Dermis blood vessel endothelial cell (primary cell): ENCODE data around the gene SETD3. TPM values are rescaled to one million over a fixed set of nuclear protein-coding genes. Genes with fewer than 3 reads are reported as not detected.

Experiments used
- DNase-seq: peaks from one replicate; pipeline ENCODE4 v3.0.0; 2010
- total RNA-seq: library from RNA; depleted of rRNA; stranded (reverse); fragments of >200 nt; gene quantifications from 2 replicates; pipeline ENCODE4 v1.2.3, GENCODE V29; 2014

SETD3 gene
- total RNA-seq, 1 donor from 2014 or later = 82.7 TPM

DNA sequence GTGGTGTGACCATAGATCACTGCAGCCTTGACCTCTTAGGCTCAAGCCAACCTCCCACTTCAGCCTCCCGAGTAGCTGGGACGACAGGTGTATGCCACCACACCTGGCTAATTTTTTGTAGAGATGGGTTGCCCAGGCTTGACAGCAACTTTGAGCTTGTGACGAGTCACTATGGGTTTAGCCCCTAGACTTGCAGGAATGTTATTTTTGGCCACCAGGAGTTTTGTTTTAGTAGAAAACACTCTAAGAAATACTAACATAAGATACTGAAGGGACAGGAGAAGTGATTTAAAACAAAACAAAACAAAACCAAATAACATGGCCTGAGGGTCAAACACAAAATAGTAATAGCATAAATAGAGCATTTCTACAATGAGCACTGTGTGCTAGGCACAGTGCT is 26.4 kb downstream of the SETD3 start:
- no peak for DNase-seq

DNA sequence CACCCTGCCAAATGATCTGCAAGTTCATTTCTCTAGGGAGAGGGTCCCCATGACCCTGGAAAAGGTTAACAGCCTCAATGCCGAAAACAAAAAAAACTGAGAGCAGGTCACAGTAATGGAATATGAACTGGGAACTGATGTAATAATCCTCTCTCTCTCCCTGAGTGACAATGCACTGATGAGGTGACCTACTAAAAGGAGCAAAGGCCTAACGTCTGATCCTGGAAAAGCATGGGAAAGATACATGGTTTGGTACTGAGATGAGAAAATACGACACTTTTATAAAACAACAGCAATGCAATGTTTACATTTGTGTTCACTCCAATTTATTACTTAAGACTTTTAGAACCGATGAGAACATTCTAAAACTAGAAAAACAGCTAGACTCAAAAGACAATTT is 27.7 kb downstream of the SETD3 start:
- no peak for DNase-seq

DNA sequence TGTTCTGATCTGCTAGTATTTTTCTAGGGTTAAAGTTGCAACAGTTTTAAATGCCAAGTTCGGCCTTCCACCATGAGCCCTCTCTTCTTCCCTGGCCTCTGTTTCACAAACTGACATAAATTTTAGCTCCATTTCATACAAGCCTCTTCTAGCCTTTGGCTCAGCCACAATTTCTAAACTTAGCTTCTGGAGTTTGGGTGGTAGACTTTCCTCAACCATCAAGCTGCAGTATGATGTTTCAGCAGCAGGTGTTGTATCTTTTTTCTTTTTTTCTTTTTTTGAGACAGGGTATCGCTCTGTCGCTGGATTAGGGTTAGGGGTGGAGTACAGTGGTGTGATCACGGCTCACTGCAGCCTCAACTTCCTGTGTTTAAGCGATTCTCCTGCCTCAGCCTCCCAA is 29.4 kb downstream of the SETD3 start:
- no peak for DNase-seq

DNA sequence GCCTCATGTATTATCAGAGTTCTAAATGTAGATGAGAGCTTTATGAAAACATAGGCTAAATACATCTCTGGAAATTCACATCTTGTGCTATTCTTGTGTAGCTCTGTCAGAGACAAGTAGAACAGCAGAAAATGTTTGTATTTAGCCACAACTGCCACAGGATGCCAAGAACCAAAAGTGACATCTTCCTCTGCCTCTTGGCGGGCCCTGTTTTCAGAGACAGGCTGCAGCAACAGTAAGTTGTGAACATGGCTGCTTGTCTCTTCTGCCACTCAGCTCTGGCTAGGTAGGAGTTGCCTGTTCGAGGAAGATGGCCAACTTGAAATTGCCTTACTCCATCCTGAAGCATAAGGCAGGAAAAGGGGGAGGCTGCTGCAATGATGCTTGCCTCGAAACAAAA is 30.4 kb downstream of the SETD3 start:
- no peak for DNase-seq

DNA sequence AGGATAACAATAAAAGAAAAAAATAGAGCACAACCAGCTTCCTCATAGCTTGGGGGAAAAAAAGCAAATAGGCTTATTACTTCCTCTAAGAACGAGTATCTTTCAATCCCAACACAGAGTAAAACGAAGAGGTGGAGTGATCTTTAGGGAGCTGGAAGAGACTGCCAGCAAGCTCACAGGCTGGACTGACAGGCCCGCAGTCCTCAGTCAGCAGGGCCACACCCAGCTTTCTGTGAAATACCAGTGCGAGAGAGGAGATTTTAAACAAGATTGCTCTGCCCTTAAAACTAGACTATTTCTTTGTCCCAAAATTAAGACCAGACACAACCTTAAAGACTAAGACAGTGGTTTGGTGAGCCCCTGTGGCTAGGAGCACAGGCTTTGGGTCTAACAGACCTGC is 32.9 kb downstream of the SETD3 start:
- DNase-seq = no peak

DNA sequence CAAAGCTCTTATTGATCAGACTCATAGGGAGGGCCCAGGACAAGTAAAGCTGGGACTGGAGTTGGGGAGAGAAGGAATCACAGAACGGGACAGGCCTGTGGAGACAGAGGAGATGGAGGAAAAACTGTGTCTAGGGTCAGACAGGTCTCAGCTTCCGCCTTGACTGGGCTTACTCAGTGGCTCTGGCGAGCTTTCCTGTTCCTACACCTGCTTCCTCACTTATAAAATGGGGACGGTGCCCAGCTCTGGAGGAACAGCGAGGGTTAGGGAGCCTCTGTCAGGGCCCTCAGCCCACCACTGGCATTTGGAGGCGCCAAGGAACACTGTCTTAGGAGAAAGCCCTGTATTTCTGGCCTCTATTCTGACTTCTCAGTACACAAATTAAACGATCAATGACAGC is 34.7 kb downstream of the SETD3 start:
- peak; percentile 54 for DNase-seq

DNA sequence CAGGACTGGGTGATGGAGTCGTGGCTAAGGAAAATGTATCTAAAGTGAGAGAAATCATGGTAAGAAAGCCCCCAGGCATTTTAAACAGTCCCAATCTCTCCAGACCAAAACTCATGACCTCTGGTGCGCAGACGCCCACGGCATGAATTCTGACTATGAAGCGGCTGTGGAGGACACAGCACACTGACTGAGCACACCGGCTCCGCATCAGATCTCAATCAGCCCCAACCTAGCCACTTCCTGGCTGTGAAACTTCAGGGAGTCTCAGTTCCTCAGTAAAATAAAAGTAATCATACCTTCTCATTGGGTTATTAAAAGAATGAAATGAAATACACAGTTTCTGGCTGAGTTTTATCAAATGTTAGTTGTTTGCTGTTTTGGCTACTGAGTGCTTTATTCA is 38.7 kb downstream of the SETD3 start:
- DNase-seq = no peak

DNA sequence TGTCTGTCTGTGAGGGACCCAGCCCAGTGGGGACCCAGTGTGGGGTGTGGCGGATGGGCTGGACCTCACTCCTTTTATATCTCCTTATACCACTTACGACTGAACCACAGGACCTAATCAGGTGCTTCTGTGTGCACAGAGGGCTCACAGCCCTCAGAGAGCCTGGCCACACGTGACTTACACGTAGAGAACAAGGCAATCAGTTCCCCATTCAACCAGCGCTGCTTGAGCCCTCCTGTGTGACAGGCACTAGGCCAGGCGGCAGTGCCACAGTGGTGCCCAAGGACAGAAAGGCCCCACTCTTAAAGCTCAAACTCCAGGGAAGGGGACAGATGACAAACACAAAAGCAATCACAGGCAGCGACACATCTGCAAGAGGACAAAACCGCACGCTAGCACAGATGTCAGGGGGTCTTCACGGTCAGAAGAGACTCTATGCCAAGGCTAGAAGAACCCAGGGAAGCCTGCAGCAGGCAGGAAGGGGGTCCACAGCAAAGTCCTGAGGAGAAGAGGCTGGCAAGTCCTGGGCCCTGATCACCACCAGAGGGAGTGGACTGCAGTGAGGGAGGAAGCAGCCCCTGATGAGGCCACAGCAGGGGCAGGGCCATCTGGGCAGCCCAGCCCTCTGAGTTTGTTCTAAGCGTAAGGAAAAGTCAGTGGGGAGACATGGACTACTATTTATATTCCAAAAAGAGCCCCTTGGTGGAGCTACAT is 39.3 kb downstream of the SETD3 start:
- peak; percentile 20 for DNase-seq

DNA sequence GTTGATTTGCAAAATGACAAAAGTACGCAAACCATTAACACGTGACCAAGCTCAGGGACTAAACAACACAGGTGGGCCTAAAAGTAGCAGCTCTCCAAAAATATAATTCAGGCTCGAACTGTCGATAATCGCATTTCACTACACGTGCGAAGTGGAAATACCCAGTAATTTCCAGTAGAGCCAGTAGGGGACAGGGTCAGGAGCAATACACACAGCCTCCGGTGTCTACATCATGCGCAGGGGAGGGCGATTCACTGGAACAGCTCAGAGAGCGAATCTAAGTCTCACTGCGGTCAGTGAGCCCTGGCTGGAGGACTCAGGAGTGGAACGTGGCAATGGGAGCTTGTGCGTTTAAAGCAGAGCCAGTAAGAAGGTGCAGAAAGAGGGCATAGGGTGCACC is 40.4 kb downstream of the SETD3 start:
- no peak for DNase-seq

DNA sequence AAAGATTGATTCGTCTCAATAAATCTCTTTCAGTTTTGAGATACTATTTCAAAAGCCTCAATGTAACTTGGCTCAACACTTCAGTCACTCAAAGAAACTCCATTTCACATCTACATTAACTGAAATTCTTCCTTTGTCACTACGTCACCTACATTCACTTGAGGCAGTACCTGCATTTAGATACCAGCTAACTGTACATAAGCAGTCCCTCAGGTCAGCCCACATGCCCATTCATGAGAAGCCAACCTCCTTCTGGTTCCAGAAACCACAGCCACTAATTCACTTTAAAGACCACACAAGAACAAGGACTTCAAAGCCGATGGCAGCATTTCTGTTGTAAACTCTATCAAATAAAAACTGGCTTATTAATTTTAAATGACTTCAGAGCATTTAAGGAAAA is 43.0 kb downstream of the SETD3 start:
- no peak for DNase-seq

DNA sequence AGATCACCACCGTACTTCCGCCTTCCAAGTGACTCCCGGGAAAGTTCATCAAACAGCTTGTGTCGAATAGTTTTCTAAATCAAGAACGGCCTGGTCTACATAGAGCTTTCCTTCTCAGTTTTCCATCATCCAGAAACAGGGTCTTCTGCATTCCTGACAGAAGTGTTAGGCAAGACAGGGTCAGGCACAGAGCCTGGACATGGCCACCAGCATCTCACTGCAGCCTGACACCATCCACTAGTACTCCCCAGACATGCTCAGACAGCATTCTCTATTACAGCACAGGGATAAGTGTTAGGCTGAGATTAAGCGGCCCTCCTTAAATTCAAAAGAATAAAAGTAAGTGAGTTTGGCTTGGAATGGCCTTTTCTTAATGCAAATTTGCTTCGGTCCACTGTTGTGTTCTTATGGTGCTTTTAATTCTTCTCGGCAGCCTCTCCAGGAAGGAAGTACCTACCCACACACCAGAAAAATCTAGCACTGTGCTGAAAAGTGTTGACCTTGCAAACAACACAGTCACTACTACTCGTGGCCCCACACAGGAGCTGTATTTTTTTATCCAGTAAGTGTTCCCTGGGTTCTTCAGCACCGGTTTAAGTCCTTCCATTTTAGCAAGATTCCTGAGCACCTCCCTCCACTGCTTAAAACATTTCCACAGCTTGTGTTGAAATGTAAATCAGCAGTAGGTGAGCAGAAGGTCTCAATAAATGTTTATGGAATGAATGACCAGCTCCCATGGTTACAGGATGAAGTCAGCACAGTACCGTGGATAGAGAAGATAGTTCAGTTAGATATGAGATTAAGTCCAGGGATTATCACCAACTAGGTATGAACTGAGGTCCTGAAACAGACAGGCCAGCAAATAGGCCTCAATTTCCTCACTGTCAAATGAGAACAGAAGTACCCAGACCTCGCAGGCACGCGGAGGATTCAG is 44.1 kb downstream of the SETD3 start:
- DNase-seq = peak; percentile 66

DNA sequence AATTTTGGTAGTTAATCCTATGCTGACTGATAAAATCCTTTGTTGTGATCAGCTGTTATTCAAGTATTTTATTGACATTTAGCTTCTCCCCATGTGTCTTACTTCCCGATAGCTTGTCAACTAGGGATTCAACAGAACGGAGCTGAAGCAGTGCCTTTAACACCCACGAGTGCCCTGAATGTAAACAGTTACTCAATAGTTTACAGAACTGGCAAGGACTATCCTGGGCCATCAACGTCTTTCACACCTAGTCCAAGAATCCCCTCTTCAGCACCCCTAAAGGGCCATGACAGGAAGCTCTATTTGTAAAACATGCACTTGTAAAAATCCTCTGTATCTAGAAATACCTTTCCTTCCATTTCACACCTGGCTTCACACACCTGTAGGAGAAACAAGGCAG is 45.3 kb downstream of the SETD3 start:
- DNase-seq = no peak

DNA sequence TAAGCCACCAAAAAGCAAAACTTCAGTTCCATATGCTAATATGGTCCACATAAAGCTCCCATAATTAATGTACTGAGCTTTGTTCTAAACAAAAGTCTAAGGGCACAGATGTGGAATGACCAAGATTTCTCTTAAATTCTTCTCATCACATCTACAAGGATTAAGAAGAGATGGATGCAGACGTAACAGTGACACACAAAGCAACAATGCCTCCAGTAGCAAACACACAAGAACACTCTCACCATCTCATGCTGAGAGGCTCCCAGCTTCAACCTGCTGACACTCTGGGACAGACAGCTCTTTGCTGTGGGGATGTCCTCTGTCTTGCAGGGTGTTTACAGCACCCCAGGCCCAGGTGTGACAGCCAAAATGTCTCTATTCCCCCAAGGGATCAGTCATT is 48.2 kb downstream of the SETD3 start:
- no peak for DNase-seq

DNA sequence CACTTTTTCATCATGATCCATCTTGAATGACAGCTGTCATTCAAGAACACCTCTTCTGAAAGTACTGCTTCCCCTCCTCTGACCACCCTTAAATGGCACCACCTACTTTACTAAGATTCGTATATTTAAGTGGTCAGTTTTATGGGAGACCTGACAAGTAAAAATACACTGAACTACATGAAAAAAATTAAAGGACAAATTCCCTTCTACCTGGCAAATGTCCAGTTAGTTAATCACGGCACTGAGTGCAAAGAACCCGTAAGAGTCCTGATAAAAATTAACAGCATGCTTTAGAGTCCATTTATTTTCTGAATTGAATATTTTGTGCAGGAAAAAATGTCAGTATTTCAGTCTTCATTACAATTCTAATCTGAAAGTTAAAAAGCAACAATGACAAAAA is 48.7 kb downstream of the SETD3 start:
- no peak for DNase-seq

DNA sequence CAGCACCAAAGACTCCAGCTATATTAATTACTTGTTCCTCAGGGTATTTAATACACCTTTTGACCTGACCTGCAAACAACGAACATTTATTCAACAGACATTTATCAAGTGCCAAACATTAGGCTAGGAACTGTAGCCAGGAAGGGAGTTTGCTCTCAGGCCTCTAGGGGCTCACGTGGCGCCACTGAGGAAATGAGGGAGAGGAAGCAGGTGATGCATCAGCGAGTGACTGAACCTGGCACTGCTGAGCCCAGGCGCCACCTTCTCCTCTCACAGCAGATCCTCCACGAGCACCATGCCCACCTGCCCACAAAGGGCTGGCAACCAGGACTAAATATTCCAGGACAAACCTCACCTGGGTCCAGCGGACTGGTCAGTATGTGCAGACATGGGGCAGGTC is 50.2 kb downstream of the SETD3 start:
- DNase-seq = peak; percentile 86

DNA sequence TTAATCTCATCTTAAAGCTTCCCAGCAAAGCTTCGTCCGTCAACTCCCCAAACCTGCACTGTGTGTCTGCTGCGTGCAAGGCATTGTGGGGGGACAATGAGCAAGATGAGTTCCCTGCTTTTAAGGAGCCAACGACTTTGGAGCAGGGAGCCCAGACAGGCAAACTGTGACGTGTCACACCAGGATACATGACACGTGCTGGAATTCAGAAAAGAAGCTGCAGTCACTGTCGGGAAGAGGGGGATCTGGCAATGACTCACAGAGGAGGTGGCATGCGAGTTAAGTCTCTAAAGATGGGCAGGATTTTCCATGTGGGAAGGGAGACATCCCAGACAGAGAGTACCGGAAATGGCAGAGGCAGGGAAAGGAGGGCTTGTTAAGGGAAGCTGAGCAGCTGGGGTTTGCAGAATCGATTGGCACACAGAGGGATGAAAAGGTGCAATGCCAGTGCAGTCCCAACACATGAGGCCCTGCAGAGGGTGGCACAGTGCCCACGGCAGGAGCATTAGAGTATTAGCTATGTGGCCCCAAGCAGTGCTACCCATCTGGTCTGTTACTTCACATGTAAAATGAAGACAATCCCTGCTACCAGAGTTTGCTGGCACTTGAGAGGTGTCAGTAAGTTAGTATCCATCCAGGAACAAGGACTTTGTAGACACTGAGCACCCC is 52.9 kb downstream of the SETD3 start:
- DNase-seq = no peak

DNA sequence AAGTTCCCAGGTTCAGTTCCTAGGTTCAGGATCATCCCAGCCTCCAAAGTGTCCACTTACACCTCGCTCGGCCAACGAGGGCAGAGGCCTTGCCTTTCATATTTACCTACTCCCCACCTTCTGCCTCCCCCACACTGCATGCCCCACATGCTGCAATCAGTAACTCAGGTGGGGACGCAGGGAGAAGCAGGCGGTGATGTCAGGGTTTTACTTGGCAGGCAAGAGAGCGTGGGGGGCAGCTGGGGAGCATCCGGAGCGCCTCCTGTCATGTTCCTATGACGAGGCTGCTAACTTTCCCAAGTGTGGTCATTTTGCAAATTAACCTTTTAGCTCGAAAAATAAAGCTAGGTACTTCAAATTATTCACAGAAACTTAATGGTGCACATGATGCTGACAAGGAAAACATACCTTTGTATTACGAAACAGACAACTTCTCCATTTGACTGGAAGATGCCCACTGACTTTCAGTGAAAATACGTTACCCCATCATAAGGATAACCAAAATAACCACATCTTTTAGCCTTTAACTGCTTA is 53.8 kb downstream of the SETD3 start:
- DNase-seq = no peak

DNA sequence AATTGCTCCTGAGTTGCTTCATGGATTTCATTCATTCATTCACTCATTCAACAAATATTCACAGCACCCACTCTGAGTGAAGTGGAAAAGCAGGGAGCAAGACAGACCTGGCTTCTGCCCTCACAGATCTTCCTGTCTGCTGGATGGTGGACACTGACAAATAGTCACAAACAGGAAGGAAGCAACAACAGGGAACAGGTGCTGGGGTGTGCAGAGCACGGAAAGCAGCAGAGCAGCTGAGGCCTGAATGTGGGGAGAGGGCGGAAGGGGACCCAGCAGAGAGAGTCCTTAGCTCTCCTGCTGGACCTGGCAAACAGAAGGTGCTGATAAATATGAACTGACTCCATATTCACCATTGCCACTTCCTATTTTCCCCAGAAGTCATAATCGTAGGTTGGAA is 54.4 kb downstream of the SETD3 start:
- no peak for DNase-seq

DNA sequence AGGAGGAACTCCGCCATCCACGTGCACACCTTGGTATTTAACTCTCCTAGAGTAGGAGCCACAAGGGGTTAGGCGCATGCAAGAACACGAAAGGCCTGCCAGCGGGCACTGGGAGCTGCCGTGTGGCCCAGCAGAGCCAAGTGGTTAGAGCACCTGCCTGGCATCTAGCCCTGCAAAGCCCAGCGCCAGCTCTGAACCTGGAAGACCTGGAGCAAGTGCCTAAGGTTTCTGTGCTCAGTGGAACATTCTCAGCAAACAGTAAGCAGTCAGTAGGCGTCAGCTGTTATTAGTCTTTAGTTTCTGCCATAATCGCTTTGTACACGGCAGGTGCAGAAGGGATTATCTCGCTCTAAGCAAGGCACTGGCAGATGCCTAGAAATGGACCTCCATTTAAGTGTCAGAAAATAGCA is 55.4 kb downstream of the SETD3 start:
- DNase-seq = no peak

DNA sequence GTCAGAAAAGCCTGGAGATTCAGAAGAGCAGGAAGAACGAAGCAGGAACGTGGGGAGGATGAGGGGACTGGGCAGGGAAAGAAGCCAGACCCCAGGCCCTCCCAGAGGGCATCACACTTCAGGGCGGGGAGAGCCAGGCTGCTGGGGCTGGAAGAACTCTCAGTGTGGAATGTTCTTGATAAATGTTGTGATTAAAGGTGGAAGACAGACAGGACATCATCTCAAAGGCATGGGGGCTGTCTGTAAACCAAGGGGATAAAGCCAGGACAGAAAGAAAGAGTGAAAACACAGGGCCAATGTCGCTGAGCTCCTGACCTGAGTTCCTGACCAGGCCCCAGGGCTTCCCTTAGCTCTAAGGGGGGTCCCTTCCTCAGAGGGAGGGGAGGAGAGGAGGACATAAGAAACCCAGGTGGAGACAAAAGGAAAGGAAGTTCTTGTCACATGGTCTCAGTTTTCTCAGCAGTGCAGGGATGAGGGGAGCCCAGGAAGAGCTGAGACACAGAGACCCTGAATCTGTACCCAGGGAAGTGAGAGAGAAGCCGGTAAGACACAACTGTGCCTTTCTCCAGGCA is 56.3 kb downstream of the SETD3 start:
- no peak for DNase-seq

DNA sequence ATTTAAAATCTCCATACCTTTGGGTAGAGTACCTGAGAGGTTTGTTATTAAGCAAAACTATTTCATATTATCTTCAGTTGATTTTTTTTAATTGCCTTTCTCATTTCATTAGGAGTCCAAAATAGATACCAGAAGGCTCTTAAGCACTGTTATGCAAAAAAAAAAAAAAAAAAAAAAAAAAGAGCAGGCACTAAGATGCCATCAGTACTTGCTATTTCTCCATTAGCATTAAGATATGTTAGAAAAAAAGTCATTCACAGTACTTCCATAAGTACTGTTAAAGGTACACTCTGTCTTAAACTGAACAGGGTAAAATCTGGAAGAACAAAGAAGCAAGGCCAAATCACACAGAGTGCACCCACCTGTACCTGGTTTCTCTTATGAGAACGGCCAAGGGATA is 57.2 kb downstream of the SETD3 start:
- no peak for DNase-seq

DNA sequence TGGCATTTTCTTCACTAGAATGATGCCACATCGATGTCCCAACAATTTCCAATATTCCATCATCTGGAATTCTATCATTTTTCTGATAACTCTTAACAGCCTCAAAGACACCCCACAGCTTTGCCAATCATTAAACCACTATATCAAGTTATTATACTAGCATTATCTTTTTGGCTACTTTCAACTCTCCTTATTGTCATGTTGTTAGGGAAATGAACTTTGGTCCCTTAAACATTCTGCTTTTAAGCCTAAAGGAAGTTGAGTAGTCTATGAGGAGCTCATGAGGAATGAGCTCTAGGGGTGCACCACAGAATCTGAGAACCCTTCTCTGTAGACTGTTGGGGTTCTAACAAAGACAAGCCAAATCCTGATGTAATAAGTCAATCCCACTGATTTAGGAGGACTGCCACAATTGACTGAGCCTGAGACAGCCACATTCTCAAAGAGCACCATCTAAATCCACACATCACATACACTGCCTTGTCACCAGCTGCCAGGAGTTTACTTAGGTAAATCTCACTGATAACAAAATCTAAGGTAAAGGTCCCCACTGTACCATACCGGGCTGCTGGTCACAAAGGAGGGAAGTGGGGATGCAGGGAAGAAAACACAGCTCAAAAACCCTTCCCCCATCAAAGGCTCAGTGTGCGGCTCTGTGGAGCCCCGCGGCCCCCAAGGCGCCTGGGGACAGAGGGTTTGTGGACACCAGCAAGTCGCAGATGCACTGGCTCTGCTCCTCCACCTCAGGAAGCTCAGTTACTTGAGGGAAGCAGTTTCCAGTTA is 58.2 kb downstream of the SETD3 start:
- no peak for DNase-seq
